ENCODE data around the gene PRKN.

DNA sequence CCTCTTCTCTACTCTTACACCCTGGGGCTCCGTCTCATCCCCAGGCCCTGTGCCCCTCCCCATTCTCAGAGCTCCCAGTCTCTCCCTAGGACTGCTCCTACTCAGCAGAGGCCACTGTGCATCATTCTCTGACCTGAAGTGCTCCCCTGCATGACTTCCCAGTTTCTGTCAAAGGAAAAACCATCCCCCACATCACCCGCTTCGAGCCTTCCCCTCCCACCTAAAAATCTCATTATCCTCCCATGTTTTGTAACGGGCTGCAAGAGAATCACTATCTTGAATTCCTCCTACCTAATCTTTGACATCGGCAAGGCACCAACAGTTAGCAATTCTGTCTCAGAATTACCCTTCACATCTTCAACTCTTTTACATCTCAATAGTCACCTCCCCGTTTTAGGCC, 463.0 kb downstream of the PRKN start:
- TF ChIP-seq CTCF (IDR thresholded peaks at IDR 0.05), result no peak
- TF ChIP-seq POLR2A (IDR thresholded peaks at IDR 0.05), result no peak
